NB4 (cell line): ENCODE results near the gene OBSCN.

Source experiments
- MYC ChIP-seq: IDR thresholded peaks from 2 replicates; pipeline ENCODE4 v1.6.1; 2011; ENCODE audit warnings: low read depth, low read length
- POLR2A ChIP-seq: IDR thresholded peaks from 2 replicates; pipeline ENCODE4 v1.6.1; 2011; ENCODE audit warnings: mild to moderate bottlenecking; ENCODE audit not compliant: insufficient read length; ENCODE audit errors: extremely low read depth
- TF ChIP-seq, protein P1 (sequence below): IDR thresholded peaks from one replicate; pipeline ENCODE4 v1.5.1; 2012; ENCODE audit warnings: low read depth, low read length
- TF ChIP-seq, protein P2 (sequence below): IDR thresholded peaks from 2 replicates; pipeline ENCODE4 v1.6.1; 2011; ENCODE audit warnings: low read depth, low read length

DNA sequence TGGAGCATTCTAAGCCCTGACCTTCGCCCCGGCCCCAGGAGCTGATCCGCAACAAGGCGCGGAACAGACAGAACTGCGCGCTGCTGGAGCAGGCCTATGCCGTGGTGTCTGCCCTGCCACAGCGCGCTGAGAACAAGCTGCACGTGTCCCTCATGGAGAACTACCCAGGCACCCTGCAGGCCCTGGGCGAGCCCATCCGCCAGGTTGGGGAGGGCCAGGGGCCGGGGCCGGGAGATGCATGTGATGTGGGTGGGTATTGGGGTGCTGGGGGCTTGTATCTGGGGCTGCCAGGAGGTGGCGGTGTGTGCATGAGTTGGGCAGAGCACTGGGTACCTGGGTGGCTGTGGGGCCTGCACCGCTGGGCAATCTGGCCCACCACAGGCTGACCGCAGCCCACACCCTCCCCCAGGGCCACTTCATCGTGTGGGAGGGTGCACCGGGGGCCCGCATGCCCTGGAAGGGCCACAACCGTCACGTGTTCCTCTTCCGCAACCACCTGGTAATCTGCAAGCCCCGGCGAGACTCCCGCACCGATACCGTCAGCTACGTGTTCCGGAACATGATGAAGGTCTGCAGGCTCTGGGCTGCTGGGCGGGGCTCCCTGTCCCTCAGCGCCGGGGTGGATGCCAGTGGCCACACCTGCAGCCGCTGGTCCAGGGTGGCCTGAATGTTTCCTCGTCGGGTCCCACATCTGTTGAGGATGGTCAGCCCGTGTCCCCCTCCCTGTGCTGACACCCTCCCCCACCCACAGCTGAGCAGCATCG lies 133.0 kb downstream of the OBSCN start:
- TF ChIP-seq, protein P1, sequence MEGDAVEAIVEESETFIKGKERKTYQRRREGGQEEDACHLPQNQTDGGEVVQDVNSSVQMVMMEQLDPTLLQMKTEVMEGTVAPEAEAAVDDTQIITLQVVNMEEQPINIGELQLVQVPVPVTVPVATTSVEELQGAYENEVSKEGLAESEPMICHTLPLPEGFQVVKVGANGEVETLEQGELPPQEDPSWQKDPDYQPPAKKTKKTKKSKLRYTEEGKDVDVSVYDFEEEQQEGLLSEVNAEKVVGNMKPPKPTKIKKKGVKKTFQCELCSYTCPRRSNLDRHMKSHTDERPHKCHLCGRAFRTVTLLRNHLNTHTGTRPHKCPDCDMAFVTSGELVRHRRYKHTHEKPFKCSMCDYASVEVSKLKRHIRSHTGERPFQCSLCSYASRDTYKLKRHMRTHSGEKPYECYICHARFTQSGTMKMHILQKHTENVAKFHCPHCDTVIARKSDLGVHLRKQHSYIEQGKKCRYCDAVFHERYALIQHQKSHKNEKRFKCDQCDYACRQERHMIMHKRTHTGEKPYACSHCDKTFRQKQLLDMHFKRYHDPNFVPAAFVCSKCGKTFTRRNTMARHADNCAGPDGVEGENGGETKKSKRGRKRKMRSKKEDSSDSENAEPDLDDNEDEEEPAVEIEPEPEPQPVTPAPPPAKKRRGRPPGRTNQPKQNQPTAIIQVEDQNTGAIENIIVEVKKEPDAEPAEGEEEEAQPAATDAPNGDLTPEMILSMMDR: peak; percentile 51
- no peak for TF ChIP-seq POLR2A
- TF ChIP-seq, protein P2, sequence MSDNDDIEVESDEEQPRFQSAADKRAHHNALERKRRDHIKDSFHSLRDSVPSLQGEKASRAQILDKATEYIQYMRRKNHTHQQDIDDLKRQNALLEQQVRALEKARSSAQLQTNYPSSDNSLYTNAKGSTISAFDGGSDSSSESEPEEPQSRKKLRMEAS: peak; percentile 75; the same call in 1 of the 2 replicates
- TF ChIP-seq MYC: no peak
